HepG2 (cell line): ENCODE results near the gene PCDHGA2. TPM values are rescaled to one million over a fixed set of nuclear protein-coding genes. Genes with fewer than 3 reads are reported as not detected.

Source experiments
- DBP ChIP-seq: sonication (generic); formaldehyde crosslinking; IDR thresholded peaks from 2 replicates; pipeline ENCODE4 v1.4.0; 2020; ENCODE audit warnings: missing genetic modification reagents; ENCODE audit errors: not compliant biosample characterization
- HNRNPH1 ChIP-seq: fragments of 200-400 bp; formaldehyde crosslinking; optimal IDR thresholded peaks from 2 replicates; pipeline ENCODE3; 2017; ENCODE audit warnings: mild to moderate bottlenecking, low read depth, low read length
- MIER3 ChIP-seq: IDR thresholded peaks from 2 replicates; pipeline ENCODE4 v1.6.1; 2016; ENCODE audit warnings: missing compliant biosample characterization, borderline replicate concordance
- RARA ChIP-seq: IDR thresholded peaks from 2 replicates; pipeline ENCODE4 v1.6.1; 2016; ENCODE audit warnings: missing genetic modification reagents, missing compliant biosample characterization
- RNF219 ChIP-seq: sonication (generic); formaldehyde crosslinking; IDR thresholded peaks from 2 replicates; pipeline ENCODE4 v1.5.0; 2020; ENCODE audit warnings: mild to moderate bottlenecking, missing genetic modification reagents
- SYNCRIP ChIP-seq: fragments of 200-400 bp; formaldehyde crosslinking; IDR thresholded peaks from 2 replicates; pipeline ENCODE4 v1.6.1; 2018; ENCODE audit warnings: mild to moderate bottlenecking, low read depth, low read length; ENCODE audit not compliant: insufficient read depth
- TAF1 ChIP-seq: sonication (generic); formaldehyde crosslinking; IDR thresholded peaks from 2 replicates; pipeline ENCODE4 v1.4.0; 2020; ENCODE audit warnings: missing genetic modification reagents
- UBTF ChIP-seq: sonication (generic); formaldehyde crosslinking; IDR thresholded peaks from 2 replicates; pipeline ENCODE4 v1.4.0; 2020; ENCODE audit warnings: mild to moderate bottlenecking, missing genetic modification reagents
- ZBED4 ChIP-seq: sonication (generic); formaldehyde crosslinking; IDR thresholded peaks from 2 replicates; pipeline ENCODE4 v1.4.0; 2020; ENCODE audit warnings: missing genetic modification reagents, borderline replicate concordance
- ZBTB1 ChIP-seq: sonication (generic); formaldehyde crosslinking; IDR thresholded peaks from 2 replicates; pipeline ENCODE4 v1.4.0; 2020; ENCODE audit warnings: missing genetic modification reagents, borderline replicate concordance
- ZNF234 ChIP-seq: sonication (generic); formaldehyde crosslinking; conservative IDR thresholded peaks from 2 replicates; pipeline ENCODE4 v1.5.1; 2020; ENCODE audit warnings: mild to moderate bottlenecking, missing genetic modification reagents
- ZNF546 ChIP-seq: sonication (generic); formaldehyde crosslinking; conservative IDR thresholded peaks from 2 replicates; pipeline ENCODE4 v1.8.1; 2023; ENCODE audit warnings: mild to moderate bottlenecking, missing genetic modification reagents
- ZNF615 ChIP-seq: sonication (generic); formaldehyde crosslinking; IDR thresholded peaks from 2 replicates; pipeline ENCODE4 v1.5.0; 2020; ENCODE audit warnings: mild to moderate bottlenecking, missing genetic modification reagents, borderline replicate concordance
- ZNF674 ChIP-seq: sonication (generic); formaldehyde crosslinking; IDR thresholded peaks from 2 replicates; pipeline ENCODE4 v1.5.0; 2020; ENCODE audit warnings: low read depth, mild to moderate bottlenecking, missing genetic modification reagents
- ZNF704 ChIP-seq: sonication (generic); formaldehyde crosslinking; IDR thresholded peaks from 2 replicates; pipeline ENCODE4 v1.8.1; 2023; ENCODE audit warnings: mild to moderate bottlenecking, inconsistent platforms, moderate library complexity, missing genetic modification reagents, borderline replicate concordance
- ZNF720 ChIP-seq: sonication (generic); formaldehyde crosslinking; IDR thresholded peaks from 2 replicates; pipeline ENCODE4 v1.4.0; 2020; ENCODE audit warnings: missing genetic modification reagents
- ZNF775 ChIP-seq: sonication (generic); formaldehyde crosslinking; IDR thresholded peaks from 2 replicates; pipeline ENCODE4 v1.4.0; 2020; ENCODE audit warnings: missing genetic modification reagents, mild to moderate bottlenecking, moderate library complexity, borderline replicate concordance
- polyA plus RNA-seq, 8 experiments: library from polyadenylated mRNA; depleted of rRNA in 3 of 8; stranded (reverse) in 7 of 8; unstranded in 1 of 8; fragments of >200 nt; fragmentation: Illumina TruSeq in 4 of 8; extraction: Trizol in 4 of 8; gene quantifications; 2 replicates each; pipeline versions ENCODE4 v1.2.1 to v1.2.3, GENCODE V29; 2011 to 2016; ENCODE audit warnings: low read depth in 4 of 8, missing spikeins in 1 of 8, mixed read lengths in 1 of 8; ENCODE audit not compliant: insufficient read depth in 1 of 8
- total RNA-seq, 5 experiments: library from RNA; depleted of rRNA; stranded (reverse); fragments of >200 nt; fragmentation: Illumina TruSeq; extraction: Trizol; gene quantifications; 2 replicates each; pipeline ENCODE4 v1.2.3, GENCODE V29; 2016; ENCODE audit warnings: low read depth in 1 of 5

PCDHGA2 gene
- total and polyA plus RNA-seq, 2 of the 13 experiments (the other 11 are each of a cell fraction or from before 2014, with no cell fraction given): 0.04 to 0.11 TPM

- no peak for TF ChIP-seq RNF219 (CRISPR knock-in tag)
- no peak for TF ChIP-seq ZBTB1 (CRISPR knock-in tag)
- peak; percentile 82; the same call in 1 of the 2 replicates for TF ChIP-seq ZNF704
- TF ChIP-seq MIER3 (CRISPR knock-in tag): peak; percentile 36; the same call in 1 of the 2 replicates
- 0 out of 2 replicates have a peak, but pooled peaks have one; percentile 53 for TF ChIP-seq ZNF615
- no peak for TF ChIP-seq ZNF546
- TF ChIP-seq HNRNPH1: no peak
- TF ChIP-seq ZBED4: 0 out of 2 replicates have a peak, but pooled peaks have one; percentile 46
- no peak for TF ChIP-seq ZNF674 (CRISPR knock-in tag)
- TF ChIP-seq UBTF (CRISPR knock-in tag): peak; percentile 73
- no peak for TF ChIP-seq SYNCRIP
- 0 out of 2 replicates have a peak, but pooled peaks have one; percentile 41 for TF ChIP-seq ZNF775 (CRISPR knock-in tag)
- TF ChIP-seq DBP (CRISPR knock-in tag): no peak
- TF ChIP-seq RARA (CRISPR knock-in tag): peak; percentile 23
- TF ChIP-seq ZNF720 (CRISPR knock-in tag): no peak
- TF ChIP-seq ZNF234 (CRISPR knock-in tag): peak; percentile 64; the same call in 1 of the 2 replicates
- peak; percentile 92 for TF ChIP-seq TAF1 (CRISPR knock-in tag)
These were observed 18.1 kb upstream of the PCDHGA2 start, which contains the start of gene TAF7 (continued) for GRCh38 chr5:141320225-141321169.
